ENCODE data around the gene UBAC2. TPM values are rescaled to one million over a fixed set of nuclear protein-coding genes. Genes with fewer than 3 reads are reported as not detected.

The UBAC2 gene
- total RNA-seq, 1 experiment from 2014 or later = 41.0 TPM

DNA sequence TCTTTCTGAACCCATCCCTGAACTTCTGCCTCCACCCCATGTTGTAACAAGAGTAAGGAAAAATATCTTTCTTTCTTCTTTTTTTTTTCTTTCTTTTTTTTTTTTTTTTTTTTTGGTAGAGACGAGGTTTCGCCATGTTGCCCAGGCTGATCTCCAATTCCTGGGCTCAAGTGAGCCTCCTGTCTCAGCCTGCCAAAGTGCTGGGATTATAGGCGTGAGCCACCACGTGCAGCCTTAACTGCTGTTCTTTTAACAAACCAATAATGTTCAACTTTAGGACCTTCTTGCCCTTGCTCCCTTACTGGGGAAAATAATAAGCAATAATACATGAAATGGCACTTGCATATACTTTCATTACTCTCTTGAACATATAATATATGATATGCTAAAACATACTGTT is 86.9 kb downstream of the UBAC2 start:
- Mint-ChIP-seq H3K9me3 (ENCODE audit: low read depth, unreplicated experiment) (no peaks in the 10 kb centered on the region), H3K4me3 (ENCODE audit: low read depth, unreplicated experiment) (no peak overlapping the region), H3K27ac (ENCODE audit: unreplicated experiment) (no peak overlapping the region), H3K36me3 (ENCODE audit: insufficient read depth, unreplicated experiment) (no peaks in the 10 kb centered on the region), H3K27me3 (ENCODE audit: unreplicated experiment) (no peaks in the 10 kb centered on the region), H3K4me1 (ENCODE audit: low read depth, unreplicated experiment) (no peaks in the 10 kb centered on the region)
- DNase-seq = no peak
- BruUV-seq (replicated peaks) = no TSS peak
- TF ChIP-seq CTCF (IDR thresholded peaks at IDR 0.05; ENCODE audit: unreplicated experiment) = no peak
- CTCF ChIA-PET = no interaction called here
- intact Hi-C loops (cut with micrococcal nuclease; ENCODE audit: unreplicated experiment) = no loop called here

DNA sequence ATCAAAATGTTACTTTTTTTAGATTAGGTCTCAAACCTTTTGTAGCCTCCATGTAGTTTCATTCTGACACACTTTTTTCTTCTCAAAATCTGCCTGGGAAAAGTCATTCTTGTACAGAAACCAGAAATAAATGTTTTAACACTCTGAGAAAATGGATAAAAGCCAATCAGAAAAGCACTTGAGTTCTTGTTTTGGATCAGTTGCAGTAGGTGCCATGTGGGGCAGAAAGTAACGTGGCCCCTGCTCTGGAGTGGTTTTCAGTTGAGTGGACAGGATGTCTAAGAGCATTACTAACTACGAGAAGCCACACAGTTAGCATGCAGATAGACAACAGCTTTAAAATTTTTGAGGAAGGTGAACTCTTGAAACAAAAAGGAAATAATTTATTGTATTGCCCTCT is 87.4 kb downstream of the UBAC2 start:
- no peak for TF ChIP-seq CTCF (IDR thresholded peaks at IDR 0.05; ENCODE audit: unreplicated experiment)
- Mint-ChIP-seq H3K27me3 (ENCODE audit: unreplicated experiment) (no peaks in the 10 kb centered on the region), H3K9me3 (ENCODE audit: low read depth, unreplicated experiment) (no peaks in the 10 kb centered on the region), H3K27ac (ENCODE audit: unreplicated experiment) (no peak overlapping the region), H3K36me3 (ENCODE audit: insufficient read depth, unreplicated experiment) (no peaks in the 10 kb centered on the region), H3K4me1 (ENCODE audit: low read depth, unreplicated experiment) (no peaks in the 10 kb centered on the region), H3K4me3 (ENCODE audit: low read depth, unreplicated experiment) (no peak overlapping the region)
- DNase-seq = no peak
- intact Hi-C loops (cut with micrococcal nuclease; ENCODE audit: unreplicated experiment) = no loop called here
- no TSS peak for BruUV-seq (replicated peaks)
- CTCF ChIA-PET = no interaction called here

GRCh38 chr13:99289271-99289670 is 88.6 kb downstream of the UBAC2 start:
- H3K4me3 Mint-ChIP-seq (ENCODE audit: low read depth, unreplicated experiment) = no peak overlapping the region
- BruUV-seq (replicated peaks) = no TSS peak
- H3K36me3 Mint-ChIP-seq (ENCODE audit: insufficient read depth, unreplicated experiment) = no peaks in the 10 kb centered on the region
- H3K9me3 Mint-ChIP-seq (ENCODE audit: low read depth, unreplicated experiment) = no peaks in the 10 kb centered on the region
- TF ChIP-seq CTCF (IDR thresholded peaks at IDR 0.05; ENCODE audit: unreplicated experiment) = no peak
- H3K27me3 Mint-ChIP-seq (ENCODE audit: unreplicated experiment) = no peaks in the 10 kb centered on the region
- no peak for DNase-seq
- no peak overlapping the region for H3K27ac Mint-ChIP-seq (ENCODE audit: unreplicated experiment)
- no peaks in the 10 kb centered on the region for H3K4me1 Mint-ChIP-seq (ENCODE audit: low read depth, unreplicated experiment)
- intact Hi-C loops (cut with micrococcal nuclease; ENCODE audit: unreplicated experiment) = no loop called here
- CTCF ChIA-PET = no interaction called here

GRCh38 chr13:99289674-99290337 is 89.2 kb downstream of the UBAC2 start:
- no TSS peak for BruUV-seq (replicated peaks)
- CTCF ChIA-PET = no interaction called here

More at GRCh38 chr13:99289674-99290337, 89.2 kb downstream of the UBAC2 start:
- H3K9me3 Mint-ChIP-seq (ENCODE audit: low read depth, unreplicated experiment) = no peaks in the 10 kb centered on the region
- intact Hi-C loops (cut with micrococcal nuclease; ENCODE audit: unreplicated experiment) = no loop called here
- H3K4me1 Mint-ChIP-seq (ENCODE audit: low read depth, unreplicated experiment) = no peaks in the 10 kb centered on the region
- H3K36me3 Mint-ChIP-seq (ENCODE audit: insufficient read depth, unreplicated experiment) = no peaks in the 10 kb centered on the region
- TF ChIP-seq CTCF (IDR thresholded peaks at IDR 0.05; ENCODE audit: unreplicated experiment) = no peak
- no peak overlapping the region for H3K4me3 Mint-ChIP-seq (ENCODE audit: low read depth, unreplicated experiment)
- no peak overlapping the region for H3K27ac Mint-ChIP-seq (ENCODE audit: unreplicated experiment)
- H3K27me3 Mint-ChIP-seq (ENCODE audit: unreplicated experiment) = no peaks in the 10 kb centered on the region
- no peak for DNase-seq
